Hepatocyte (in vitro differentiated cells): ENCODE measurements around the gene VASH2.

Source experiments
- CTCF ChIP-seq: fragments of 200-600 bp; sonication (generic); IDR thresholded peaks from 2 replicates; pipeline ENCODE4 v1.5.1; 2016; ENCODE audit warnings: antibody characterized with exemption, mild to moderate bottlenecking; ENCODE audit not compliant: poor library complexity
- EZH2 ChIP-seq: fragments of 200-600 bp; sonication (generic); IDR thresholded peaks from 2 replicates; pipeline ENCODE4 v1.6.1; 2016; ENCODE audit warnings: antibody characterized with exemption, mild to moderate bottlenecking, borderline replicate concordance

- TF ChIP-seq CTCF (no peak), EZH2 (no peak)
Observed at GRCh38 chr1:212966616-212967015, 16.3 kb downstream of the VASH2 start.
